H1 (cell line): Measurements from ENCODE around the gene TCEANC2. TPM values are rescaled to one million over a fixed set of nuclear protein-coding genes. Genes with fewer than 3 reads are reported as not detected.

Experiments
- CTCF ChIA-PET: fragments of 300-600 bp; sonication (Branson Sonifier 250); formaldehyde crosslinking; loops from one replicate; lab custom pipeline; 2021; ENCODE audit not compliant: partially characterized antibody; lab: Charles Lee
- POLR2A ChIA-PET: fragments of 300-600 bp; sonication (Branson Sonifier 250); formaldehyde crosslinking; loops from one replicate; lab custom pipeline; 2021; ENCODE audit warnings: inconsistent platforms; ENCODE audit not compliant: partially characterized antibody; lab: Charles Lee
- DNase-seq, 2 experiments: peaks; one replicate each; pipeline versions ENCODE4 v3.0.0 to v3.0.0-alpha.2; 2010 to 2022; ENCODE audit warnings: low spot score in 2 of 2, low read depth in 1 of 2, mixed read lengths in 1 of 2
- FAIRE-seq: peaks from 2 replicates; lab custom pipeline; 2011; peaks lifted over from hg19 to GRCh38; lab: Jason Lieb, UNC
- H2AFZ ChIP-seq: 2 replicates; pipeline ENCODE4 v1.8.1; 2012; ENCODE audit warnings: low read length, inconsistent platforms
- H2AK5ac ChIP-seq: 2 replicates; pipeline ENCODE4 v1.6.1; 2013; ENCODE audit warnings: low read depth, low read length
- H2BK120ac ChIP-seq: replicated peaks from 2 replicates; pipeline ENCODE3; 2013; ENCODE audit warnings: low read depth, low read length, inconsistent platforms
- H2BK12ac ChIP-seq: 2 replicates; pipeline ENCODE4 v1.6.1; 2013; ENCODE audit warnings: low read depth, low read length
- H2BK15ac ChIP-seq: 2 replicates; pipeline ENCODE4 v1.6.1; 2013; ENCODE audit warnings: low read length
- H2BK20ac ChIP-seq: 2 replicates; pipeline ENCODE4 v1.6.1; 2013; ENCODE audit warnings: low read length
- H2BK5ac ChIP-seq: 2 replicates; pipeline ENCODE4 v1.6.1; 2013; ENCODE audit warnings: low read depth, low read length
- H3K14ac ChIP-seq: 2 replicates; pipeline ENCODE4 v1.6.1; 2013; ENCODE audit warnings: inconsistent platforms; ENCODE audit not compliant: insufficient read length
- H3K18ac ChIP-seq: 2 replicates; pipeline ENCODE4 v1.6.1; 2013; ENCODE audit warnings: low read length; ENCODE audit errors: extremely low read depth
- H3K23ac ChIP-seq: 2 replicates; pipeline ENCODE4 v1.6.1; 2013; ENCODE audit warnings: inconsistent platforms; ENCODE audit not compliant: insufficient read length
- H3K23me2 ChIP-seq: 2 replicates; pipeline ENCODE4 v1.6.1; 2013; ENCODE audit warnings: low read depth, low read length
- H3K27ac ChIP-seq: 2 replicates; pipeline ENCODE4 v1.6.1; 2011; ENCODE audit warnings: low read depth, low read length, inconsistent platforms
- H3K27me3 ChIP-seq, 4 experiments: replicated peaks in 1 of 4; 1 replicate in 1 of 4; 2 replicates in 3 of 4; pipeline versions ENCODE4 v1.6.1 to v1.8.1; 2011 to 2013; ENCODE audit warnings: low read length in 3 of 4, mild to moderate bottlenecking in 3 of 4, inconsistent platforms in 2 of 4, mixed read lengths in 2 of 4, moderate library complexity in 1 of 4; ENCODE audit not compliant: control insufficient read depth in 3 of 4, insufficient read depth in 3 of 4; ENCODE audit errors: extremely low read depth in 1 of 4
- H3K36me3 ChIP-seq, 4 experiments: 2 replicates each; pipeline versions ENCODE4 v1.6.1 to v1.8.1; 2011 to 2013; ENCODE audit warnings: mild to moderate bottlenecking in 4 of 4, low read length in 3 of 4, moderate library complexity in 2 of 4, control low read depth in 1 of 4, inconsistent platforms in 1 of 4; ENCODE audit not compliant: insufficient read depth in 4 of 4, control insufficient read depth in 2 of 4
- H3K4ac ChIP-seq: replicated peaks from 2 replicates; pipeline ENCODE3; 2013; ENCODE audit warnings: low read length, low read depth, mixed read lengths, inconsistent platforms; ENCODE audit not compliant: insufficient read length
- H3K4me1 ChIP-seq, 4 experiments: replicated peaks in 1 of 4; 1 replicate in 1 of 4; 2 replicates in 3 of 4; pipeline versions ENCODE4 v1.6.1 to v1.8.1; 2011 to 2013; ENCODE audit warnings: low read length in 3 of 4, inconsistent platforms in 2 of 4, mixed read lengths in 1 of 4; ENCODE audit not compliant: insufficient read depth in 4 of 4, control insufficient read depth in 3 of 4
- H3K4me2 ChIP-seq, 2 experiments: 2 replicates each; pipeline versions ENCODE4 v1.6.1 to v1.8.1; 2011 to 2013; ENCODE audit warnings: low read depth in 2 of 2, low read length in 2 of 2, control low read depth in 1 of 2, inconsistent platforms in 1 of 2, mild to moderate bottlenecking in 1 of 2; ENCODE audit not compliant: insufficient read depth in 1 of 2
- H3K4me3 ChIP-seq, 4 experiments: fragments of 200-600, 300-600 bp in 1 of 4; sonication (generic), shearing (Covaris generic), sonication (Bioruptor Twin) in 1 of 4; 2 replicates each; pipeline versions ENCODE4 v1.5.1 to v1.8.1; 2011 to 2016; ENCODE audit warnings: low read length in 4 of 4, low read depth in 3 of 4, control low read depth in 2 of 4, inconsistent platforms in 2 of 4, mild to moderate bottlenecking in 2 of 4, mixed read lengths in 1 of 4, moderate library complexity in 1 of 4; ENCODE audit not compliant: insufficient read depth in 2 of 4; ENCODE audit errors: extremely low read depth in 1 of 4
- H3K56ac ChIP-seq: replicated peaks from 2 replicates; pipeline ENCODE3; 2013; ENCODE audit warnings: low read depth, mild to moderate bottlenecking, mixed read lengths, low read length, inconsistent platforms; ENCODE audit not compliant: insufficient read length
- H3K79me1 ChIP-seq: 2 replicates; pipeline ENCODE4 v1.6.1; 2013; ENCODE audit warnings: low read depth, low read length, control low read depth
- H3K79me2 ChIP-seq, 2 experiments: 2 replicates each; pipeline versions ENCODE4 v1.6.1 to v1.8.1; 2012 to 2013; ENCODE audit warnings: low read length in 2 of 2, mild to moderate bottlenecking in 2 of 2, inconsistent platforms in 1 of 2; ENCODE audit not compliant: insufficient read depth in 2 of 2, control insufficient read depth in 1 of 2
- H3K9ac ChIP-seq, 4 experiments: replicated peaks in 1 of 4; 1 replicate in 1 of 4; 2 replicates in 3 of 4; pipeline versions ENCODE4 v1.6.1 to v1.8.1; 2011 to 2013; ENCODE audit warnings: low read depth in 3 of 4, low read length in 3 of 4, control low read depth in 2 of 4, mild to moderate bottlenecking in 2 of 4, moderate library complexity in 2 of 4, inconsistent platforms in 1 of 4; ENCODE audit errors: extremely low read depth in 1 of 4
- H3K9me3 ChIP-seq, 2 experiments: 2 replicates each; pipeline versions ENCODE4 v1.6.1 to v1.8.1; 2012 to 2013; ENCODE audit warnings: mild to moderate bottlenecking in 2 of 2, moderate library complexity in 2 of 2, control low read depth in 1 of 2, inconsistent platforms in 1 of 2, low read depth in 1 of 2, low read length in 1 of 2, mixed read lengths in 1 of 2; ENCODE audit not compliant: insufficient read depth in 2 of 2
- H4K20me1 ChIP-seq, 2 experiments: replicated peaks in 1 of 2; 2 replicates each; pipeline versions ENCODE3 to v1.8.1; 2011 to 2013; ENCODE audit warnings: inconsistent platforms in 2 of 2, low read length in 2 of 2, mild to moderate bottlenecking in 1 of 2; ENCODE audit not compliant: insufficient read depth in 2 of 2, control insufficient read depth in 1 of 2
- H4K5ac ChIP-seq: 2 replicates; pipeline ENCODE4 v1.6.1; 2013; ENCODE audit warnings: low read length, low read depth, mixed read lengths, inconsistent platforms; ENCODE audit not compliant: insufficient read length
- H4K8ac ChIP-seq: 2 replicates; pipeline ENCODE4 v1.8.0; 2013; ENCODE audit warnings: mild to moderate bottlenecking, moderate library complexity, low read length, inconsistent platforms; ENCODE audit not compliant: insufficient read depth; ENCODE audit errors: extremely low read depth
- H4K91ac ChIP-seq: replicated peaks from 2 replicates; pipeline ENCODE3; 2013; ENCODE audit warnings: low read length, mixed read lengths, inconsistent platforms; ENCODE audit not compliant: insufficient read length
- BACH1 ChIP-seq: IDR thresholded peaks from 2 replicates; pipeline ENCODE4 v1.6.1; 2012; ENCODE audit warnings: low read length, improper control_type of control experiment
- CTCF ChIP-seq, 3 experiments: IDR thresholded peaks; 1 replicate in 2 of 3; 2 replicates in 1 of 3; pipeline versions ENCODE4 v1.5.1 to v1.6.1; 2011; ENCODE audit warnings: low read length in 3 of 3, mild to moderate bottlenecking in 3 of 3, inconsistent platforms in 2 of 3, low read depth in 1 of 3, moderate library complexity in 1 of 3; ENCODE audit not compliant: insufficient read depth in 1 of 3; ENCODE audit errors: control extremely low read depth in 1 of 3
- EGR1 ChIP-seq: IDR thresholded peaks from 2 replicates; pipeline ENCODE4 v1.6.1; 2011; ENCODE audit warnings: low read depth, low read length, borderline replicate concordance
- EP300 ChIP-seq, 2 experiments: IDR thresholded peaks; 1 replicate in 1 of 2; 2 replicates in 1 of 2; pipeline ENCODE4 v1.6.1; 2011 to 2012; ENCODE audit warnings: low read depth in 2 of 2, low read length in 2 of 2, mild to moderate bottlenecking in 2 of 2, borderline replicate concordance in 1 of 2, inconsistent platforms in 1 of 2, moderate library complexity in 1 of 2
- EZH2 ChIP-seq: fragments of 200-600 bp; sonication (generic); IDR thresholded peaks from 2 replicates; pipeline ENCODE4 v1.7.1; 2012; ENCODE audit warnings: low read depth, mild to moderate bottlenecking, moderate library complexity, low read length, inconsistent platforms; ENCODE audit not compliant: severe bottlenecking
- HDAC6 ChIP-seq: IDR thresholded peaks from one replicate; pipeline ENCODE4 v1.7.1; 2012; ENCODE audit warnings: low read depth, mild to moderate bottlenecking, inconsistent platforms, low read length, moderate library complexity
- RAD21 ChIP-seq, 2 experiments: IDR thresholded peaks in 1 of 2; conservative IDR thresholded peaks in 1 of 2; 2 replicates each; pipeline ENCODE4 v1.6.1; 2011; ENCODE audit warnings: low read depth in 2 of 2, low read length in 2 of 2, improper control_type of control experiment in 1 of 2, inconsistent platforms in 1 of 2, mild to moderate bottlenecking in 1 of 2, moderate library complexity in 1 of 2
- SP4 ChIP-seq: IDR thresholded peaks from 2 replicates; pipeline ENCODE4 v1.6.1; 2012; ENCODE audit warnings: low read length, inconsistent platforms
- SRF ChIP-seq: IDR thresholded peaks from 2 replicates; pipeline ENCODE4 v1.6.1; 2011; ENCODE audit warnings: mild to moderate bottlenecking, low read depth, low read length, moderate library complexity
- TAF1 ChIP-seq: IDR thresholded peaks from 2 replicates; pipeline ENCODE4 v1.6.1; 2011; ENCODE audit warnings: mild to moderate bottlenecking, low read depth, low read length
- whole genome bisulfite sequencing, 2 experiments: shearing (Covaris generic) in 1 of 2; methylation state at CpG; one replicate each; pipeline versions ENCODE4 v1.1.6 to v1.1.7; 2013 to 2015; ENCODE audit warnings: low lambda C conversion rate in 2 of 2, mixed read lengths in 2 of 2, inconsistent platforms in 1 of 2, low coverage in 1 of 2, missing lambda C conversion rate in 1 of 2; ENCODE audit not compliant: insufficient replicate concordance in 2 of 2, insufficient coverage in 1 of 2, insufficient read length in 1 of 2; ENCODE audit errors: extremely low coverage in 1 of 2, missing lambda C conversion rate in 1 of 2; 5-methylcytosine and 5-hydroxymethylcytosine counted together
- polyA plus RNA-seq, 7 experiments: library from polyadenylated mRNA; depleted of rRNA in 3 of 7; stranded (reverse) in 5 of 7; unstranded in 2 of 7; fragments of >200 nt in 5 of 7; fragments of 200-250 nt in 2 of 7; gene quantifications; 1 replicate in 5 of 7; 2 replicates in 1 of 7; 4 replicates in 1 of 7; pipeline versions ENCODE4 v1.2.1 to v1.2.3, GENCODE V29; 2011 to 2013; ENCODE audit warnings: missing spikeins in 2 of 7, mixed read lengths in 2 of 7
- total RNA-seq: library from RNA; stranded (reverse); fragmentation: NEBNext Ultra II Directional; extraction: Animal tissue kit (Norgen Biotek cat#: 25700); gene quantifications from 2 replicates; pipeline ENCODE4 v1.2.1, GENCODE V29; 2021

The TCEANC2 gene
- total and polyA plus RNA-seq, 2 of the 8 experiments (the other 6 are each of a cell fraction or from before 2014, with no cell fraction given), result 4.2 to 8.2 TPM

- no peaks in the 10 kb centered on the region for H3K79me1 ChIP-seq
- H3K4me2 ChIP-seq, result no peak overlapping the region
- no peak overlapping the region for H3K27ac ChIP-seq
- peak overlapping the region; percentile 34 for H2BK120ac ChIP-seq
- H2BK12ac ChIP-seq, result 0 out of 2 replicates have a peak overlapping the region, but pooled peaks have one; percentile 60
- no peak overlapping the region for H3K9ac ChIP-seq
- H3K36me3 ChIP-seq, result no peaks in the 10 kb centered on the region
- no peak overlapping the region for H4K5ac ChIP-seq
- H3K4me1 ChIP-seq, result peaks cover 7 to 22% (median 15%) of the 10 kb centered on the region in 4 experiments
- H2AK5ac ChIP-seq, result 0 out of 2 replicates have a peak overlapping the region, but pooled peaks have one; percentile 59
- peak overlapping the region; percentile 15 for H3K4ac ChIP-seq
- H2BK5ac ChIP-seq, result peak overlapping the region; percentile 44; the same call in 1 of the 2 replicates
- no peaks in the 10 kb centered on the region for H3K9me3 ChIP-seq
- H2BK15ac ChIP-seq, result no peak overlapping the region; the same call in 1 of the 2 replicates
- H3K27me3 ChIP-seq, result peaks cover 0 to 11% (median 8%) of the 10 kb centered on the region in 4 experiments; a peak in 5 of 7 replicates
- H4K20me1 ChIP-seq, result peaks cover 0 to 4% of the 10 kb centered on the region in 2 experiments
- no peak overlapping the region for H3K18ac ChIP-seq
- no peak overlapping the region for H3K56ac ChIP-seq
- no peak overlapping the region for H4K8ac ChIP-seq
- ChIA-PET CTCF (interaction anchor here (0.5 to 9.7 kb wide), 21 partner anchors 10 to 486 kb away, joined by 3 to 110 read pairs (median 4); no protein-coding TSS in a partner anchor), POLR2A (interaction anchor here (1.4 to 1.7 kb wide), 4 partner anchors 10 to 76 kb away, joined by 3 to 6 read pairs (median 4); partner anchors contain the start of gene MRPL37)
- H3K23me2 ChIP-seq, result peaks cover 9% of the 10 kb centered on the region; the same call in 1 of the 2 replicates
- no peak overlapping the region for H2AFZ ChIP-seq
- 86% methylated on average over 7 of the region's 7 CpGs; no CpG with 5 or more reads in 1 of the 2 experiments for WGBS, 2 experiments
- H4K91ac ChIP-seq, result peak overlapping the region; percentile 30
- H2BK20ac ChIP-seq, result no peak overlapping the region
- no peak for FAIRE-seq
- no peaks in the 10 kb centered on the region for H3K79me2 ChIP-seq
- no peak overlapping the region for H3K23ac ChIP-seq
- DNase-seq, result no peak
- peak overlapping the region; percentile 51 for H3K14ac ChIP-seq
- H3K4me3 ChIP-seq, result no peak overlapping the region
- no peak for TF ChIP-seq EP300 (IDR thresholded peaks at IDR 0.05; ENCODE audit: borderline replicate concordance in 1 of 2, low read depth in 2 of 2, low read length in 2 of 2)
- TF ChIP-seq SP4, result no peak
- no peak for TF ChIP-seq TAF1
- TF ChIP-seq RAD21 (IDR thresholded peaks at IDR 0.05 in 1 of 2, conservative IDR thresholded peaks at IDR 0.05 in 1 of 2; ENCODE audit: low read depth in 2 of 2, low read length in 2 of 2), result no peak
- TF ChIP-seq CTCF (IDR thresholded peaks at IDR 0.05; ENCODE audit: control extremely low read depth in 1 of 3, insufficient read depth in 1 of 3, low read depth in 1 of 3, low read length in 3 of 3), result no peak
- no peak for TF ChIP-seq SRF
- TF ChIP-seq BACH1, result no peak
- no peak for TF ChIP-seq EZH2
- TF ChIP-seq HDAC6, result no peak
- TF ChIP-seq EGR1, result no peak
Measured at GRCh38 chr1:54124906-54125305, 71.5 kb downstream of the TCEANC2 start.
